A549 (cell line): ENCODE measurements around the gene GUCY1A2. TPM values are rescaled to one million over a fixed set of nuclear protein-coding genes. Genes with fewer than 3 reads are reported as not detected.
A peak's percentile ranks its signal among the peaks of the same experiment; 100 is the strongest.
"Not testable (repeated sequence)": the region's sequence is repeated elsewhere in the genome, so short reads cannot be mapped to it uniquely, and the experiment has no call there.

Experiments
- ATAC-seq, 2 experiments: fragments of 200-7000 bp in 1 of 2; fragments of >200 bp in 1 of 2; cut with Nextera tagmentation in 1 of 2; cut with Tn5 transposase in 1 of 2; 3 replicates each; pipeline versions ENCODE4 v1.8.0 to v1.9.1; 2018 to 2020; ENCODE audit warnings: mild to moderate bottlenecking in 1 of 2, moderate library complexity in 1 of 2
- CTCF ChIA-PET: fragments of 300-600 bp; sonication (Branson Sonifier 250); formaldehyde crosslinking; extraction: SDS; loops from one replicate; lab custom pipeline; 2021; ENCODE audit warnings: antibody characterized with exemption, inconsistent platforms; lab: Yijun Ruan, JAX
- POLR2A ChIA-PET: fragments of 350-600 bp; formaldehyde crosslinking; extraction: SDS; loops from one replicate; lab custom pipeline; 2021; ENCODE audit warnings: antibody characterized with exemption, inconsistent platforms; lab: Yijun Ruan, JAX
- DNase-seq, 2 experiments: peaks; one replicate each; pipeline versions ENCODE4 v3.0.0 to v3.0.0-alpha.2; 2011 to 2016; ENCODE audit warnings: low read depth in 1 of 2, low spot score in 1 of 2
- FAIRE-seq: peaks from 2 replicates; lab custom pipeline; 2011; peaks lifted over from hg19 to GRCh38; lab: Jason Lieb, UNC
- H3K27ac ChIP-seq, 2 experiments: fragments of >200 bp; sonication (Bioruptor Twin); formaldehyde crosslinking; 3 replicates each; pipeline ENCODE4 v1.5.1; 2016 to 2017
- H3K4me1 ChIP-seq: fragments of >200 bp; sonication (Bioruptor Twin); formaldehyde crosslinking; 3 replicates; pipeline ENCODE4 v1.6.1; 2016
- H3K4me2 ChIP-seq: fragments of >200 bp; sonication (Bioruptor Twin); formaldehyde crosslinking; 3 replicates; pipeline ENCODE4 v1.6.1; 2016
- H3K4me3 ChIP-seq: fragments of >200 bp; sonication (Bioruptor Twin); formaldehyde crosslinking; 3 replicates; pipeline ENCODE4 v1.5.1; 2016
- H3K9me3 ChIP-seq: fragments of >200 bp; sonication (Bioruptor Twin); formaldehyde crosslinking; 3 replicates; pipeline ENCODE4 v1.6.1; 2016
- CBX8 ChIP-seq: fragments of 200-600 bp; sonication (generic); IDR thresholded peaks from 2 replicates; pipeline ENCODE4 v1.6.1; 2016
- CHD2 ChIP-seq: fragments of 150-350 bp; IDR thresholded peaks from 2 replicates; pipeline ENCODE4 v1.6.1; 2014; ENCODE audit warnings: low read length; ENCODE audit not compliant: partially characterized antibody
- CHD4 ChIP-seq: fragments of 200-600 bp; sonication (generic); IDR thresholded peaks from 2 replicates; pipeline ENCODE4 v1.6.1; 2016; ENCODE audit warnings: antibody characterized with exemption, mild to moderate bottlenecking, borderline replicate concordance
- EP300 ChIP-seq, 2 experiments: fragments of >200 bp; sonication (Bioruptor Twin); formaldehyde crosslinking; IDR thresholded peaks; 2 replicates in 1 of 2; 3 replicates in 1 of 2; pipeline ENCODE4 v1.6.1; 2016 to 2017
- FOSB ChIP-seq: fragments of 250-450 bp; sonication (Bioruptor Pico); IDR thresholded peaks from 2 replicates; pipeline ENCODE4 v1.5.0; 2020; ENCODE audit warnings: mild to moderate bottlenecking, moderate library complexity
- HDAC2 ChIP-seq: fragments of 200-600 bp; sonication (generic); IDR thresholded peaks from 2 replicates; pipeline ENCODE4 v1.6.1; 2016
- HES2 ChIP-seq: fragments of >200 bp; sonication (Bioruptor Twin); formaldehyde crosslinking; IDR thresholded peaks from 2 replicates; pipeline ENCODE4 v1.6.1; 2016
- HEYL ChIP-seq: fragments of 250-450 bp; sonication (Bioruptor Pico); IDR thresholded peaks from 2 replicates; pipeline ENCODE4 v1.8.0; 2021; ENCODE audit warnings: mild to moderate bottlenecking, moderate library complexity
- KDM5A ChIP-seq: fragments of 200-600 bp; sonication (generic); IDR thresholded peaks from 2 replicates; pipeline ENCODE4 v1.6.1; 2016; ENCODE audit warnings: antibody characterized with exemption, mild to moderate bottlenecking
- NFE2L2 ChIP-seq: fragments of 150-350 bp; conservative IDR thresholded peaks from 2 replicates; pipeline ENCODE4 v1.6.1; 2014; ENCODE audit warnings: low read length
- NR3C1 ChIP-seq: fragments of >200 bp; sonication (Bioruptor Twin); formaldehyde crosslinking; IDR thresholded peaks from 3 replicates; pipeline ENCODE4 v1.6.1; 2017
- RNF2 ChIP-seq: fragments of 200-600 bp; sonication (generic); IDR thresholded peaks from 2 replicates; pipeline ENCODE4 v1.6.1; 2016; ENCODE audit warnings: low read depth, mild to moderate bottlenecking, antibody characterized with exemption, moderate library complexity, borderline replicate concordance
- ZFP36 ChIP-seq: fragments of 450-650 bp; IDR thresholded peaks from 2 replicates; pipeline ENCODE4 v1.6.1; 2014; ENCODE audit warnings: borderline replicate concordance; ENCODE audit not compliant: partially characterized antibody
- WGBS: methylation state at CpG from one replicate; pipeline ENCODE4 v1.1.6; 2017; ENCODE audit errors: missing lambda C conversion rate; 5-methylcytosine and 5-hydroxymethylcytosine counted together
- polyA plus RNA-seq, 4 experiments: library from polyadenylated mRNA; depleted of rRNA in 3 of 4; stranded (reverse); fragments of >200 nt; fragmentation: RNase III in 1 of 4; extraction: RNeasy Plus Mini Kit Qiagen cat#74134 plus additional on column Dnase treatment in 1 of 4; gene quantifications; 2 replicates in 3 of 4; 3 replicates in 1 of 4; pipeline ENCODE4 v1.2.3, GENCODE V29; 2011 to 2017
- TF ChIP-seq, protein P1 (sequence below): fragments of >200 bp; sonication (Bioruptor Twin); formaldehyde crosslinking; IDR thresholded peaks from 3 replicates; pipeline ENCODE4 v1.5.1; 2016

Gene GUCY1A2
- polyA plus RNA-seq, 2 of the 4 experiments (the other 2 are of a cell fraction), result 0.12 to 0.16 TPM

- H3K4me1 ChIP-seq, H3K4me3 ChIP-seq, H3K27ac ChIP-seq, H3K9me3 ChIP-seq, FAIRE-seq, DNase-seq, H3K4me2 ChIP-seq, ATAC-seq, CTCF ChIA-PET, POLR2A ChIA-PET: not testable (repeated sequence)
- 0% methylated on average over 4 of the region's 4 CpGs for WGBS
- peak; percentile 81 for TF ChIP-seq ZFP36
These were observed 33.1 kb upstream of the GUCY1A2 start for GRCh38 chr11:107051332-107051731.

GRCh38 chr11:107050899-107051298, 32.6 kb upstream of the GUCY1A2 start:
- WGBS, result 47% methylated on average over 2 of the region's 2 CpGs
- POLR2A ChIA-PET, ATAC-seq: not testable (repeated sequence)

DNA sequence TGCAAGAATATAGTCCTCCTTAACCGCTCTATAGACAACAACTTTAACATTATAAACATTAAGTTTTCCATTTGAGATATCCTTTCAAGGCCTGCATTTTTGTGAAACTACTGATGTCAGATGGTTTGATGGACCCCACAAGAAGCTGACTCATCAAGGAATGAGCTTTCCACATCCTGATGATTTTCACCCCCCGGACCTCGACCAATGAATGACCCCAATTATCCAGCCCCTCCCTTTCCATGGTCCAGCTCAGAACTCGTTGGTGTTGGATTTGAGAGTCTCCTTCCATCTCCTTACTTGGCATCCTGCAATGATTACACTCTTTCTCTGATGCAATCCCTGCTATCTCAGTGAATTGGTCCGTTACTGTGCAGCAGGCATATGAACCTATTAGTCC, 31.8 kb upstream of the GUCY1A2 start:
- 18% methylated on average over 5 of the region's 5 CpGs for whole genome bisulfite sequencing
- Histone ChIP-seq H3K27ac (no peak overlapping the region), H3K9me3 (no peaks in the 10 kb centered on the region), H3K4me3 (no peak overlapping the region), H3K4me2 (no peak overlapping the region), H3K4me1 (no peaks in the 10 kb centered on the region)
- DNase-seq (no peak), FAIRE-seq (no peak), ATAC-seq (no peak)
- ChIA-PET CTCF (no interaction called here), POLR2A (no interaction called here)
- TF ChIP-seq RNF2, result no peak
- TF ChIP-seq NFE2L2, result no peak
- TF ChIP-seq HEYL (CRISPR knock-in tag), result no peak
- no peak for TF ChIP-seq EP300 (IDR thresholded peaks at IDR 0.05)
- TF ChIP-seq, protein P1, sequence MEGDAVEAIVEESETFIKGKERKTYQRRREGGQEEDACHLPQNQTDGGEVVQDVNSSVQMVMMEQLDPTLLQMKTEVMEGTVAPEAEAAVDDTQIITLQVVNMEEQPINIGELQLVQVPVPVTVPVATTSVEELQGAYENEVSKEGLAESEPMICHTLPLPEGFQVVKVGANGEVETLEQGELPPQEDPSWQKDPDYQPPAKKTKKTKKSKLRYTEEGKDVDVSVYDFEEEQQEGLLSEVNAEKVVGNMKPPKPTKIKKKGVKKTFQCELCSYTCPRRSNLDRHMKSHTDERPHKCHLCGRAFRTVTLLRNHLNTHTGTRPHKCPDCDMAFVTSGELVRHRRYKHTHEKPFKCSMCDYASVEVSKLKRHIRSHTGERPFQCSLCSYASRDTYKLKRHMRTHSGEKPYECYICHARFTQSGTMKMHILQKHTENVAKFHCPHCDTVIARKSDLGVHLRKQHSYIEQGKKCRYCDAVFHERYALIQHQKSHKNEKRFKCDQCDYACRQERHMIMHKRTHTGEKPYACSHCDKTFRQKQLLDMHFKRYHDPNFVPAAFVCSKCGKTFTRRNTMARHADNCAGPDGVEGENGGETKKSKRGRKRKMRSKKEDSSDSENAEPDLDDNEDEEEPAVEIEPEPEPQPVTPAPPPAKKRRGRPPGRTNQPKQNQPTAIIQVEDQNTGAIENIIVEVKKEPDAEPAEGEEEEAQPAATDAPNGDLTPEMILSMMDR, result no peak
- TF ChIP-seq FOSB (CRISPR knock-in tag), result no peak

More at GRCh38 chr11:107050899-107051298, 32.6 kb upstream of the GUCY1A2 start:
- DNase-seq, H3K4me3 ChIP-seq, FAIRE-seq, H3K4me1 ChIP-seq, H3K4me2 ChIP-seq, H3K27ac ChIP-seq, CTCF ChIA-PET, H3K9me3 ChIP-seq: not testable (repeated sequence)

GRCh38 chr11:107044503-107044902, 26.2 kb upstream of the GUCY1A2 start:
- no peak for TF ChIP-seq HDAC2
- no peak for TF ChIP-seq HES2
- no peak for TF ChIP-seq CHD4
- no peak for TF ChIP-seq CHD2
- no peak for TF ChIP-seq CBX8
- TF ChIP-seq NR3C1, result no peak
- TF ChIP-seq, protein P1, result no peak
- no peak for TF ChIP-seq KDM5A
- no peaks in the 10 kb centered on the region for H3K4me1 ChIP-seq
- no peak overlapping the region for H3K4me3 ChIP-seq
- WGBS, result 32% methylated on average over 1 of the region's 1 CpG
- no peak overlapping the region for H3K27ac ChIP-seq
- DNase-seq, result no peak
- no peaks in the 10 kb centered on the region for H3K9me3 ChIP-seq
- no peak for ATAC-seq
- no peak overlapping the region for H3K4me2 ChIP-seq
- CTCF ChIA-PET, result no interaction called here
- POLR2A ChIA-PET, result no interaction called here
- FAIRE-seq, result no peak
